ENCODE measurements around the gene TMEM242.

Gene TMEM242

GRCh38 chr6:157288575-157288974, 34.7 kb downstream of the TMEM242 start:
- no peak for DNase-seq
- no peak for ATAC-seq

- DNase-seq (no peak), ATAC-seq (no peak)
These were observed 35.4 kb downstream of the TMEM242 start for GRCh38 chr6:157287923-157288322.

GRCh38 chr6:157287247-157287850, 36.0 kb downstream of the TMEM242 start:
- no peak for ATAC-seq
- no peak for DNase-seq

GRCh38 chr6:157285422-157285779, 37.9 kb downstream of the TMEM242 start:
- no peak for DNase-seq
- ATAC-seq: no peak

- DNase-seq (no peak), ATAC-seq (peak; percentile 3)
These were observed 38.4 kb downstream of the TMEM242 start for GRCh38 chr6:157284738-157285421.

GRCh38 chr6:157283900-157284737, 39.2 kb downstream of the TMEM242 start:
- no peak for ATAC-seq

GRCh38 chr6:157283330-157283898, 39.9 kb downstream of the TMEM242 start:
- DNase-seq: no peak
- no peak for ATAC-seq

More at GRCh38 chr6:157283900-157284737, 39.2 kb downstream of the TMEM242 start:
- no peak for DNase-seq

GRCh38 chr6:157282284-157282683, 41.0 kb downstream of the TMEM242 start:
- no peak for ATAC-seq
- DNase-seq: no peak

- no peak for DNase-seq
- ATAC-seq: no peak
These were observed 41.7 kb downstream of the TMEM242 start for GRCh38 chr6:157281570-157281969.

GRCh38 chr6:157280947-157281346, 42.4 kb downstream of the TMEM242 start:
- ATAC-seq (no peak), DNase-seq (no peak)

- no peak for DNase-seq
- no peak for ATAC-seq
These were observed 43.2 kb downstream of the TMEM242 start for GRCh38 chr6:157280157-157280556.

GRCh38 chr6:157278171-157278570, 45.1 kb downstream of the TMEM242 start:
- no peak for DNase-seq
- no peak for ATAC-seq

GRCh38 chr6:157276731-157277130, 46.6 kb downstream of the TMEM242 start:
- DNase-seq (no peak), ATAC-seq (no peak)

- ATAC-seq: no peak
- no peak for DNase-seq
These were observed 47.2 kb downstream of the TMEM242 start for GRCh38 chr6:157276134-157276532.

- DNase-seq (peak; percentile 85), ATAC-seq (peak; percentile 93)
These were observed 48.7 kb downstream of the TMEM242 start for GRCh38 chr6:157274471-157275226.

- DNase-seq: peak; percentile 79
These were observed 49.4 kb downstream of the TMEM242 start for GRCh38 chr6:157273756-157274470.

GRCh38 chr6:157272866-157273755, 50.2 kb downstream of the TMEM242 start:
- DNase-seq (peak; percentile 24), ATAC-seq (no peak)

More at GRCh38 chr6:157273756-157274470, 49.4 kb downstream of the TMEM242 start:
- ATAC-seq: peak; percentile 60

GRCh38 chr6:157272372-157272771, 50.9 kb downstream of the TMEM242 start:
- ATAC-seq (no peak), DNase-seq (no peak)

- DNase-seq (no peak), ATAC-seq (no peak)
These were observed 51.4 kb downstream of the TMEM242 start for GRCh38 chr6:157271911-157272310.

GRCh38 chr6:157271441-157271840, 51.9 kb downstream of the TMEM242 start:
- ATAC-seq (no peak), DNase-seq (no peak)
